HepG2 (cell line): ENCODE results near the gene VPS37D. TPM values are rescaled to one million over a fixed set of nuclear protein-coding genes. Genes with fewer than 3 reads are reported as not detected.

Experiments used
- ATAC-seq: fragments of 200-7000 bp; cut with Tn5 transposase; 3 replicates; pipeline ENCODE4 v1.9.1; 2020; ENCODE audit warnings: mild to moderate bottlenecking, moderate library complexity
- BruUV-seq: library from RNA; stranded (reverse); fragments of 400-500 nt; replicated peaks from 2 replicates; lab custom pipeline; 2021; lab: Mats Ljungman, UMichigan
- CTCF ChIA-PET: fragments of 300-600 bp; formaldehyde crosslinking; extraction: SDS; loops from one replicate; lab custom pipeline; 2021; ENCODE audit warnings: low total read pairs, inconsistent platforms, low intra/inter-chr PET ratio; lab: Yijun Ruan, JAX
- POLR2A ChIA-PET: fragments of 350-600 bp; sonication (Branson Sonifier 250); formaldehyde crosslinking; loops from one replicate; lab custom pipeline; 2020; ENCODE audit warnings: antibody characterized with exemption, inconsistent platforms; lab: Yijun Ruan, JAX
- DNase-seq: peaks from one replicate; pipeline ENCODE4 v3.0.0-alpha.2; 2015; ENCODE audit warnings: low spot score
- FAIRE-seq: peaks from 3 replicates; lab custom pipeline; 2011; peaks lifted over from hg19 to GRCh38; lab: Jason Lieb, UNC
- H2AFZ ChIP-seq: one replicate; pipeline ENCODE4 v1.6.1; 2011; ENCODE audit warnings: low read length, inconsistent platforms
- H3K27ac ChIP-seq: fragments of 300-600 bp; 3 replicates; pipeline ENCODE4 v1.8.0; 2011; ENCODE audit warnings: mixed run types, mild to moderate bottlenecking, mixed read lengths, low read length, inconsistent platforms; ENCODE audit not compliant: insufficient read depth; ENCODE audit errors: extremely low read length
- H3K27me3 ChIP-seq, 2 experiments: fragments of 200-600 bp in 1 of 2; 2 replicates in 1 of 2; 3 replicates in 1 of 2; pipeline versions ENCODE4 v1.6.0 to v1.8.0; 2011; ENCODE audit warnings: low read length in 2 of 2, mild to moderate bottlenecking in 2 of 2, moderate library complexity in 2 of 2, inconsistent platforms in 1 of 2; ENCODE audit not compliant: insufficient read depth in 2 of 2, control insufficient read depth in 1 of 2
- H3K36me3 ChIP-seq, 2 experiments: fragments of 200-600 bp in 1 of 2; replicated peaks in 1 of 2; 2 replicates in 1 of 2; 3 replicates in 1 of 2; pipeline versions ENCODE4 v1.5.1 to v1.8.0; 2011; ENCODE audit warnings: low read length in 2 of 2, inconsistent platforms in 1 of 2; ENCODE audit not compliant: insufficient read depth in 2 of 2, control insufficient read depth in 1 of 2
- H3K4me1 ChIP-seq: 2 replicates; pipeline ENCODE4 v1.5.1; 2012; ENCODE audit warnings: low read length, inconsistent platforms; ENCODE audit not compliant: insufficient read depth
- H3K4me2 ChIP-seq: 2 replicates; pipeline ENCODE4 v1.6.0; 2011; ENCODE audit warnings: low read depth, low read length, inconsistent platforms
- H3K4me3 ChIP-seq, 3 experiments: fragments of 200-600 bp in 1 of 3; sonication (generic), shearing (Covaris generic) in 1 of 3; replicated peaks in 1 of 3; 2 replicates each; pipeline ENCODE4 v1.5.1; 2011 to 2016; ENCODE audit warnings: low read length in 3 of 3, inconsistent platforms in 2 of 3, low read depth in 2 of 3, mild to moderate bottlenecking in 2 of 3, control low read depth in 1 of 3, mixed read lengths in 1 of 3; ENCODE audit not compliant: insufficient read depth in 1 of 3
- H3K79me2 ChIP-seq: one replicate; pipeline ENCODE4 v1.6.1; 2011; ENCODE audit warnings: low read length, inconsistent platforms; ENCODE audit not compliant: insufficient read depth
- H3K9ac ChIP-seq: 2 replicates; pipeline ENCODE4 v1.6.0; 2011; ENCODE audit warnings: mild to moderate bottlenecking, low read depth, low read length, inconsistent platforms; ENCODE audit not compliant: insufficient read depth
- H3K9me3 ChIP-seq: 2 replicates; pipeline ENCODE4 v1.5.1; 2012; ENCODE audit warnings: mild to moderate bottlenecking, low read length
- H4K20me1 ChIP-seq: 2 replicates; pipeline ENCODE4 v1.6.0; 2011; ENCODE audit warnings: inconsistent platforms, mild to moderate bottlenecking, low read length, moderate library complexity; ENCODE audit not compliant: insufficient read depth
- MED13 ChIP-seq: sonication (generic); formaldehyde crosslinking; IDR thresholded peaks from 2 replicates; pipeline ENCODE4 v1.5.0; 2020; ENCODE audit warnings: missing genetic modification reagents
- NFIB ChIP-seq: sonication (generic); formaldehyde crosslinking; IDR thresholded peaks from 2 replicates; pipeline ENCODE4 v1.9.0; 2021; ENCODE audit warnings: missing genetic modification reagents, mild to moderate bottlenecking, borderline replicate concordance
- POLR2G ChIP-seq: fragments of 200-400 bp; formaldehyde crosslinking; IDR thresholded peaks from 2 replicates; pipeline ENCODE4 v1.6.1; 2018; ENCODE audit warnings: mild to moderate bottlenecking, low read depth, low read length, moderate library complexity
- TCF7 ChIP-seq: sonication (generic); IDR thresholded peaks from 2 replicates; pipeline ENCODE4 v1.6.1; 2016; ENCODE audit warnings: antibody characterized with exemption, low read depth
- TSC22D2 ChIP-seq: sonication (generic); formaldehyde crosslinking; IDR thresholded peaks from 2 replicates; pipeline ENCODE4 v1.5.1; 2020; ENCODE audit warnings: missing genetic modification reagents, mild to moderate bottlenecking, borderline replicate concordance
- ZNF274 ChIP-seq: sonication (generic); formaldehyde crosslinking; IDR thresholded peaks from 2 replicates; pipeline ENCODE4 v1.5.1; 2020; ENCODE audit warnings: mild to moderate bottlenecking, missing genetic modification reagents
- ZNF292 ChIP-seq: sonication (generic); formaldehyde crosslinking; IDR thresholded peaks from 2 replicates; pipeline ENCODE4 v1.8.1; 2022; ENCODE audit warnings: mild to moderate bottlenecking, low read depth, missing genetic modification reagents, borderline replicate concordance
- ZZZ3 ChIP-seq: sonication (generic); formaldehyde crosslinking; IDR thresholded peaks from 2 replicates; pipeline ENCODE4 v1.4.0; 2020; ENCODE audit warnings: missing genetic modification reagents, mild to moderate bottlenecking, borderline replicate concordance
- WGBS: methylation state at CpG from one replicate; pipeline ENCODE4 v1.1.6; 2017; ENCODE audit warnings: low lambda C conversion rate; 5-methylcytosine and 5-hydroxymethylcytosine counted together
- in situ Hi-C: cut with HindIII; loops from 2 replicates; pipeline ENCODE4 v1.10.0; 2017; ENCODE audit warnings: low pct_unique_long_range_greater_than_20kb; ENCODE audit not compliant: extremely low pct_ligation_motif_present
- intact Hi-C: fragments of 100-400 bp; cut with micrococcal nuclease; formaldehyde crosslinking; loops from one replicate; pipeline ENCODE4 v1.10.0; 2022; ENCODE audit not compliant: unreplicated experiment
- polyA plus RNA-seq, 8 experiments: library from polyadenylated mRNA; depleted of rRNA in 3 of 8; stranded (reverse) in 7 of 8; unstranded in 1 of 8; fragments of >200 nt; fragmentation: Illumina TruSeq in 4 of 8; extraction: Trizol in 4 of 8; gene quantifications; 2 replicates each; pipeline versions ENCODE4 v1.2.1 to v1.2.3, GENCODE V29; 2011 to 2016; ENCODE audit warnings: low read depth in 4 of 8, missing spikeins in 1 of 8, mixed read lengths in 1 of 8; ENCODE audit not compliant: insufficient read depth in 1 of 8
- total RNA-seq, 5 experiments: library from RNA; depleted of rRNA; stranded (reverse); fragments of >200 nt; fragmentation: Illumina TruSeq; extraction: Trizol; gene quantifications; 2 replicates each; pipeline ENCODE4 v1.2.3, GENCODE V29; 2016; ENCODE audit warnings: low read depth in 1 of 5
- TF ChIP-seq, protein P1 (sequence below): sonication (generic); formaldehyde crosslinking; IDR thresholded peaks from 2 replicates; pipeline ENCODE4 v1.8.0; 2023; ENCODE audit warnings: mild to moderate bottlenecking, missing genetic modification reagents

VPS37D gene
- total and polyA plus RNA-seq, 2 of the 13 experiments (the other 11 are each of a cell fraction or from before 2014, with no cell fraction given), result 3.8 to 6.3 TPM

DNA sequence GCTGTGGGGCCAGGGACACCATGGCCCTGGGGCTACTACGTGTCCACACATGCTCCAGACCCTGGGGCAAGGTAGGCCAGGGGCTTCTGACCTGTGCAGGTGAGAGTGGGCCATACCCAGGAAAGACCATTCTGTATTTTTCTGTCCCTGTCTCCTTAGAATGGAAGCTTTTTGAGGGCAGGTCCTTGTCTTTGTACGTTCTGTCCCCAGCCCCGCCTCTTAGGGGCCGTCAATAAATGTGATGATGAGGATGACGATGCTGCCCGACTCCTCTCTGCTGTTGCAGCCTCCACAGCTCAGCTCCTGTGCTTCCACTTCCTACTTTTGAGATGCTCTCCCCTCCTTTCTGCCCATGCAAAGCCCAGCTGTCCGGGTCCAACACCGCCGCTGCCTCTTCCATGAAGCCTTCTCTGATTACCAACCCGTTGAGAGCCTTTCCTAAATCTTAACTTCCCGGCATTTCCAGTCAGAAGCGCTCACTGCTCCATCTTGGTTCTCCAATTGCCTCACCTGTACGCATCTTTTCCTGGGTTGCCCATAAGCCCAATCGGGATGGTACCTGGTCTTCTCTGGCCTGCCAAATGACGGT lies 4.3 kb downstream of the VPS37D start (continued):
- no peak for TF ChIP-seq TSC22D2
- TF ChIP-seq, protein P1, sequence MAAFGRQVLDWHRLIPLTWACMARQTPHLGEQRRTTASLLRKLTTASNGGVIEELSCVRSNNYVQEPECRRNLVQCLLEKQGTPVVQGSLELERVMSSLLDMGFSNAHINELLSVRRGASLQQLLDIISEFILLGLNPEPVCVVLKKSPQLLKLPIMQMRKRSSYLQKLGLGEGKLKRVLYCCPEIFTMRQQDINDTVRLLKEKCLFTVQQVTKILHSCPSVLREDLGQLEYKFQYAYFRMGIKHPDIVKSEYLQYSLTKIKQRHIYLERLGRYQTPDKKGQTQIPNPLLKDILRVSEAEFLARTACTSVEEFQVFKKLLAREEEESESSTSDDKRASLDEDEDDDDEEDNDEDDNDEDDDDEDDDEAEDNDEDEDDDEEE, result no peak
- TF ChIP-seq ZNF274, result no peak
- TF ChIP-seq MED13 (CRISPR knock-in tag), result no peak
- TF ChIP-seq NFIB (CRISPR knock-in tag), result no peak
- TF ChIP-seq ZNF292 (CRISPR knock-in tag), result no peak
- TF ChIP-seq, all 625 proteins: peak for 0

DNA sequence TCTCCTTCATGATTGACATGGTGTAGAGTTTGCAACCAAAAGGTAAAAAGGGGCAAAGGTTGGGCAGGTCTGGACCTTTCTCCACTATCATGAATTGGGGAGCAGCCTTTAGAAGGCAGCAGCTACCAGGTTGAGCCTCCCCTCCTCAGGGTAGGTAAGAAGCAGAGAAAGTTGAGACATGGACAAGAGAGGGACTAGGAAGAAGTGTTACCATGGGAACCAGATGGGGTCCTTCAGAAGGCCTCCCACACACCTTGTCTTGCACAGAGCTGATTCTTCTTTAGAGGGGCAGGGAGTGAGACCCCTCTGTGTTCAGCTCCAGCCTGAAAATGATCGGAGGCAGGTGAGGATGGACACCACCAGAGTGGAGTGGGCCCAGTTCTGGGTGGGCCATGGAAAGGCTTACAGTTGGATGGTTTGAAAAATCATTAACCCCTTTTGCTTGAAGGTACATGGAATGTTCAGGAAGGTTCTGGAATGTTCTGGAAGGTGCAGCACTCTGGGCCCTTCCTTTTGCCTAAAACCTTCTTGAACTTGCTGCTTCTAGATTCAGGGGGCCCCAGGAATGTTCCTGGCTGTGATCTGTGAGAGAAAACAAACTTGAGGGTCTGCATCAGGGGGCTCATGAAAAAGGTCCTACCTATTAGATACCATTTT lies 7.0 kb downstream of the VPS37D start:
- FAIRE-seq (no peak), ATAC-seq (no peak), DNase-seq (no peak)
- no peak overlapping the region for H3K4me2 ChIP-seq
- no peak overlapping the region for H3K9ac ChIP-seq
- ChIA-PET CTCF (no interaction called here), POLR2A (no interaction called here)
- H4K20me1 ChIP-seq, result no peaks in the 10 kb centered on the region
- H2AFZ ChIP-seq, result no peak overlapping the region
- no peak overlapping the region for H3K4me3 ChIP-seq
- peaks cover 0 to 2% of the 10 kb centered on the region in 2 experiments; a peak in 1 of 5 replicates for H3K36me3 ChIP-seq
- H3K27me3 ChIP-seq, result no peaks in the 10 kb centered on the region
- peaks cover 2% of the 10 kb centered on the region for H3K79me2 ChIP-seq
- in situ Hi-C loops, result no loop called here
- BruUV-seq, result no TSS peak
- WGBS, result no CpG with 5 or more reads among the region's 1 CpG
- no peaks in the 10 kb centered on the region for H3K9me3 ChIP-seq
- intact Hi-C loops, result no loop called here
- no peak overlapping the region for H3K27ac ChIP-seq
- H3K4me1 ChIP-seq, result peaks cover 27% of the 10 kb centered on the region
- TF ChIP-seq POLR2G (peak; percentile 27; the same call in 1 of the 2 replicates), TCF7 (no peak), ZZZ3 (CRISPR knock-in tag) (no peak)
